Caco-2 (cell line): Measurements from ENCODE around the gene SPR. TPM values are rescaled to one million over a fixed set of nuclear protein-coding genes. Genes with fewer than 3 reads are reported as not detected.

Source experiments
- BruUV-seq: library from RNA; stranded (reverse); fragments of 400-500 nt; replicated peaks from 2 replicates; lab custom pipeline; 2021; lab: Mats Ljungman, UMichigan
- CTCF ChIA-PET: fragments of 300-600 bp; sonication (Branson Sonifier 250); formaldehyde crosslinking; loops from one replicate; lab custom pipeline; 2022; ENCODE audit warnings: antibody characterized with exemption; lab: Charles Lee
- POLR2A ChIA-PET: fragments of 300-600 bp; sonication (Branson Sonifier 250); formaldehyde crosslinking; loops from one replicate; lab custom pipeline; 2022; ENCODE audit warnings: antibody characterized with exemption; lab: Charles Lee
- DNase-seq, 2 experiments: peaks; one replicate each; pipeline versions ENCODE4 v3.0.0 to v3.0.0-alpha.2; 2020 to 2022
- H3K27me3 ChIP-seq: replicated peaks from 2 replicates; pipeline ENCODE4 v1.6.0; 2011; ENCODE audit warnings: low read length; ENCODE audit not compliant: control insufficient read depth, insufficient read depth
- H3K36me3 ChIP-seq: 2 replicates; pipeline ENCODE4 v1.5.1; 2011; ENCODE audit warnings: low read length; ENCODE audit not compliant: control insufficient read depth, insufficient read depth
- H3K4me1 ChIP-seq: fragments of 250-450 bp; sonication (Bioruptor Pico); 2 replicates; pipeline ENCODE4 v1.5.1; 2020; ENCODE audit warnings: mild to moderate bottlenecking
- H3K4me3 ChIP-seq: 2 replicates; pipeline ENCODE4 v1.5.1; 2011; ENCODE audit warnings: low read depth, mild to moderate bottlenecking, control low read depth, low read length
- H3K9me3 ChIP-seq: fragments of 250-450 bp; sonication (Bioruptor Pico); 2 replicates; pipeline ENCODE4 v1.5.1; 2020; ENCODE audit warnings: mild to moderate bottlenecking, moderate library complexity
- H3K27ac Mint-ChIP-seq: one replicate; pipeline ENCODE4 v1.8.0; 2022; ENCODE audit warnings: mixed read lengths; ENCODE audit not compliant: unreplicated experiment
- H3K27me3 Mint-ChIP-seq: one replicate; pipeline ENCODE4 v1.8.0; 2022; ENCODE audit warnings: mixed read lengths; ENCODE audit not compliant: insufficient read depth, unreplicated experiment
- H3K36me3 Mint-ChIP-seq: one replicate; pipeline ENCODE4 v1.8.0; 2022; ENCODE audit warnings: mild to moderate bottlenecking, mixed read lengths; ENCODE audit not compliant: insufficient read depth, unreplicated experiment
- H3K4me1 Mint-ChIP-seq: one replicate; pipeline ENCODE4 v1.8.0; 2022; ENCODE audit warnings: low read depth, mixed read lengths; ENCODE audit not compliant: unreplicated experiment
- H3K4me3 Mint-ChIP-seq: one replicate; pipeline ENCODE4 v1.8.0; 2022; ENCODE audit warnings: mild to moderate bottlenecking, moderate library complexity, mixed read lengths; ENCODE audit not compliant: unreplicated experiment
- H3K9me3 Mint-ChIP-seq: one replicate; pipeline ENCODE4 v1.8.0; 2022; ENCODE audit warnings: mixed read lengths; ENCODE audit not compliant: unreplicated experiment
- CTCF ChIP-seq, 2 experiments: fragments of 200-600 bp in 1 of 2; IDR thresholded peaks; 1 replicate in 1 of 2; 2 replicates in 1 of 2; pipeline versions ENCODE4 v1.5.1 to v1.8.0; 2011 to 2022; ENCODE audit warnings: antibody characterized with exemption in 1 of 2, control low read depth in 1 of 2, inconsistent platforms in 1 of 2, low read depth in 1 of 2, low read length in 1 of 2, mild to moderate bottlenecking in 1 of 2, moderate library complexity in 1 of 2; ENCODE audit not compliant: insufficient read depth in 1 of 2, severe bottlenecking in 1 of 2, unreplicated experiment in 1 of 2
- intact Hi-C: fragments of 100-400 bp; cut with micrococcal nuclease; formaldehyde crosslinking; loops from one replicate; pipeline ENCODE4 v1.10.0; 2022; ENCODE audit not compliant: unreplicated experiment
- total RNA-seq: library from RNA; stranded (reverse); gene quantifications from 2 replicates; pipeline ENCODE4 v1.2.3, GENCODE V29; 2022

The SPR gene
- total RNA-seq, 1 experiment from 2014 or later = 49.6 TPM

DNA sequence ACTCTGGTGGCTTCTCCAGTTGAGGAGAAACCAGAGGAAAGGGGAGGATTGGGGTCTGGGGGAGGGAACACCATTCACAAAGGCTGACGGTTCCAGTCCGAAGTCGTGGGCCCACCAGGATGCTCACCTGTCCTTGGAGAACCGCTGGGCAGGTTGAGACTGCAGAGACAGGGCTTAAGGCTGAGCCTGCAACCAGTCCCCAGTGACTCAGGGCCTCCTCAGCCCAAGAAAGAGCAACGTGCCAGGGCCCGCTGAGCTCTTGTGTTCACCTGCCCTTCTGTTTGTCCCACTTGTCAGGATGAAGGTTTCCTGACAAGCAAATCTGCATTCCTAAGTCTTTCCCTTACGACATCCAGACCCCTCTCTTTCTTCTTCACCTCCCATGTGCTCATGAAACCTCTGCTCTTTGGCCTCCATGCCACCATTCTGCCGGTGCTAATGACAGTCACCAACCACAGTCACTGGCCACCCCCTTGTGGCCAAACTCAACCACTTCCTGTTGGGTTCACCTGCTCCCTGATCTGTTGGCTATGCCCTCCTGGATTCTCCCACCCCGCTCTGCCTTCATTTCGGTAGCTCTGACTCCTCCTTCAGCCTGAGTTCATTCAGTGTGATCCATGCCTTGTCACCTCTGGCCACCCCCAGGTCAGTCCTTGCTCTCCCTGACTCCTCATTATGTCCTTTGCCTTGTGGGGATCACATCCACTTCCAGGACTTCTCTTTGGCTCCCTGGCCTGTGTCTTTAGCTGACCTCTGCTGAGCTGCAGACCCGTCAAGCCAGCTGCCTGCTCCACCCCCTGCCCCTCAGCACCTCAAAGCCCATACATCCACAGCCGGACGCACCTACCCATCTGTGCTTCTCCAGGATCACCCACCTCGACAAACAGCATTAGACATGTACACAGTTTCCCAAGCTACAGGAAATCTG is 47.7 kb downstream of the SPR start:
- no peaks in the 10 kb centered on the region for H3K9me3 ChIP-seq
- no peaks in the 10 kb centered on the region for H3K9me3 Mint-ChIP-seq
- peak; percentile 58 to 60 for TF ChIP-seq CTCF (IDR thresholded peaks at IDR 0.05; ENCODE audit: insufficient read depth in 1 of 2, low read depth in 1 of 2, low read length in 1 of 2, severe bottlenecking in 1 of 2, unreplicated experiment in 1 of 2)
- H3K4me3 ChIP-seq = no peak overlapping the region
- H3K27me3 ChIP-seq = no peaks in the 10 kb centered on the region; the same call in 1 of the 2 replicates
- H3K27me3 Mint-ChIP-seq = no peaks in the 10 kb centered on the region
- H3K4me1 Mint-ChIP-seq = peaks cover 6% of the 10 kb centered on the region
- 0 out of 2 replicates have a peak, but pooled peaks cover 5% of the 10 kb centered on the region for H3K4me1 ChIP-seq
- intact Hi-C loops = loop anchor here (1.0 to 2.0 kb wide), 2 partner anchors 16 to 42 kb away; no protein-coding TSS in a partner anchor
- POLR2A ChIA-PET = no interaction called here
- peak; percentile 70 to 74 for DNase-seq
- no peak overlapping the region for H3K27ac Mint-ChIP-seq
- BruUV-seq = no TSS peak
- CTCF ChIA-PET = interaction anchor here (0.6 to 4.8 kb wide), 6 partner anchors 18 to 271 kb away, joined by 3 to 62 read pairs (median 4); no protein-coding TSS in a partner anchor
- peaks cover 1% of the 10 kb centered on the region for H3K36me3 ChIP-seq
- H3K36me3 Mint-ChIP-seq = peaks cover 6% of the 10 kb centered on the region
- H3K4me3 Mint-ChIP-seq = no peak overlapping the region

GRCh38 chr2:72935611-72935957 is 48.4 kb downstream of the SPR start:
- Mint-ChIP-seq H3K27me3 (no peaks in the 10 kb centered on the region), H3K4me1 (peaks cover 6% of the 10 kb centered on the region), H3K4me3 (no peak overlapping the region), H3K9me3 (no peaks in the 10 kb centered on the region), H3K27ac (no peak overlapping the region), H3K36me3 (peaks cover 6% of the 10 kb centered on the region)
- TF ChIP-seq CTCF (IDR thresholded peaks at IDR 0.05; ENCODE audit: insufficient read depth in 1 of 2, low read depth in 1 of 2, low read length in 1 of 2, severe bottlenecking in 1 of 2, unreplicated experiment in 1 of 2) = no peak
- 0 out of 2 replicates have a peak, but pooled peaks cover 5% of the 10 kb centered on the region for H3K4me1 ChIP-seq
- BruUV-seq = no TSS peak
- no peak overlapping the region for H3K4me3 ChIP-seq
- DNase-seq = no peak
- no peaks in the 10 kb centered on the region for H3K27me3 ChIP-seq
- POLR2A ChIA-PET = no interaction called here
- H3K9me3 ChIP-seq = no peaks in the 10 kb centered on the region
- intact Hi-C loops = loop anchor here (1.0 to 2.0 kb wide), 2 partner anchors 17 to 42 kb away; no protein-coding TSS in a partner anchor
- CTCF ChIA-PET = interaction anchor here (0.9 to 4.8 kb wide), 3 partner anchors 43 to 242 kb away, joined by 4 to 62 read pairs (median 5); no protein-coding TSS in a partner anchor
- peaks cover 1% of the 10 kb centered on the region for H3K36me3 ChIP-seq

DNA sequence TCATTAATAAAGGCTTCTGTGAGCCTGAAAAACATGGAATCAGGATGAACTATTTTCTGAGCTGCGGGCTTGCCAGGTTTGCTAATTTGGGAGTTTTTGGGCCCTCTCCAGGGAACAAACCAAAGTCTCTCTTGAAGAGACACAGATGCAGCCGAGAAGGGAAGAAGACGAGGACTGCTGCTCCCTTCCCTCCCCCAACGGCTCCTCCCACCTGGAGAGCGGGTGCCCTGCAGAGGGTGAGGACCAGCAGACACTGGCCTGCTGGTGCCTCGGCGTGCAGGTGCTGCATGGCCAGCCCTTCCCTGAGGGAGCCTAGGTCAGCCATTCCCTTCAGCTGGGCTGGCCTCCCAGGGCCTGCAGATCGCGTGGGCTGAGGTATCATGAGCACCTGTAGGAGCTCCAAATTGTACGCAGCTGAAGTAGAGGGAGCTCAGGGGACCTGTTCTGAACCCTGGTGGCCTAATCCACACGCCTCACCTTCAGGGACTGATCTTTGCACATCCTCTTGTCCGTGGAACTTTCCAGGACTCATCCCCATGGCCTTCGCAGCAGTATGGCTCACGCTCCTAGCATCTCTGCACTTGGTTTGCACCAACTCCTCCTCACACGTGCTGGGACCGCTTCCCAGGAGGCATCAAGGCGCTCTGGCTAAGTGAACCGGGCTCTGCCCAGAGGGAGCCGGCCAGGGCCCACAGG is 49.6 kb downstream of the SPR start:
- no TSS peak for BruUV-seq
- 0 out of 2 replicates have a peak, but pooled peaks cover 5% of the 10 kb centered on the region for H3K4me1 ChIP-seq
- no peak for TF ChIP-seq CTCF (IDR thresholded peaks at IDR 0.05; ENCODE audit: insufficient read depth in 1 of 2, low read depth in 1 of 2, low read length in 1 of 2, severe bottlenecking in 1 of 2, unreplicated experiment in 1 of 2)
- POLR2A ChIA-PET = no interaction called here
- H3K9me3 Mint-ChIP-seq = no peaks in the 10 kb centered on the region
- no peaks in the 10 kb centered on the region for H3K27me3 ChIP-seq
- CTCF ChIA-PET = interaction anchor here (2.0 kb wide), 1 partner anchor 43 kb away, joined by 10 read pairs; no protein-coding TSS in a partner anchor
- intact Hi-C loops = no loop called here
- H3K9me3 ChIP-seq = no peaks in the 10 kb centered on the region
- H3K4me3 Mint-ChIP-seq = no peak overlapping the region
- no peaks in the 10 kb centered on the region for H3K27me3 Mint-ChIP-seq
- peaks cover 6% of the 10 kb centered on the region for H3K36me3 Mint-ChIP-seq
- H3K27ac Mint-ChIP-seq = no peak overlapping the region
- H3K4me3 ChIP-seq = no peak overlapping the region
- peaks cover 1% of the 10 kb centered on the region for H3K36me3 ChIP-seq
- no peak for DNase-seq
- H3K4me1 Mint-ChIP-seq = peaks cover 6% of the 10 kb centered on the region
